Chondrocyte (in vitro differentiated cells): ENCODE results near the gene FXN. TPM values are rescaled to one million over a fixed set of nuclear protein-coding genes. Genes with fewer than 3 reads are reported as not detected.
"Not testable (repeated sequence)": the region's sequence is repeated elsewhere in the genome, so short reads cannot be mapped to it uniquely, and the experiment has no call there.

Experiments used
- DNase-seq: peaks from one replicate; pipeline ENCODE4 v3.0.0; 2021; ENCODE audit warnings: mixed read lengths, low spot score
- H3K27ac Mint-ChIP-seq: one replicate; pipeline ENCODE4 v1.8.0; 2021; ENCODE audit warnings: mild to moderate bottlenecking, moderate library complexity, mixed read lengths; ENCODE audit not compliant: unreplicated experiment
- H3K27me3 Mint-ChIP-seq: 2 replicates; pipeline ENCODE4 v1.8.0; 2021; ENCODE audit warnings: low read depth, mixed read lengths
- H3K36me3 Mint-ChIP-seq: 2 replicates; pipeline ENCODE4 v1.8.0; 2021; ENCODE audit warnings: low read depth, mixed read lengths
- H3K4me1 Mint-ChIP-seq: 2 replicates; pipeline ENCODE4 v1.8.0; 2021; ENCODE audit warnings: low read depth, mild to moderate bottlenecking, mixed read lengths
- H3K4me3 Mint-ChIP-seq: one replicate; pipeline ENCODE4 v1.8.0; 2021; ENCODE audit warnings: mild to moderate bottlenecking, moderate library complexity, mixed read lengths; ENCODE audit not compliant: unreplicated experiment
- H3K9me3 Mint-ChIP-seq: 2 replicates; pipeline ENCODE4 v1.8.0; 2021; ENCODE audit warnings: low read depth, mixed read lengths
- CTCF ChIP-seq: fragments of 200-600 bp; sonication (generic); IDR thresholded peaks from 2 replicates; pipeline ENCODE4 v1.5.0; 2021; ENCODE audit warnings: antibody characterized with exemption, mild to moderate bottlenecking, moderate library complexity
- total RNA-seq: library from RNA; stranded (reverse); gene quantifications from 3 replicates; pipeline ENCODE4 v1.2.1, GENCODE V29; 2021

Gene FXN
- total RNA-seq, 1 donor from 2014 or later, result 9.9 TPM

- no peak overlapping the region for H3K4me3 Mint-ChIP-seq
- H3K9me3 Mint-ChIP-seq, result peaks cover 5% of the 10 kb centered on the region
- TF ChIP-seq CTCF, result no peak
- H3K36me3 Mint-ChIP-seq, result no peaks in the 10 kb centered on the region
- H3K27ac Mint-ChIP-seq, result no peak overlapping the region
- no peaks in the 10 kb centered on the region for H3K27me3 Mint-ChIP-seq
- no peak for DNase-seq
- H3K4me1 Mint-ChIP-seq, result peaks cover 42% of the 10 kb centered on the region
Measured at GRCh38 chr9:69093471-69094103, 58.0 kb downstream of the FXN start.

- H3K27me3 Mint-ChIP-seq, H3K36me3 Mint-ChIP-seq, DNase-seq, H3K9me3 Mint-ChIP-seq, H3K4me3 Mint-ChIP-seq, H3K27ac Mint-ChIP-seq: not testable (repeated sequence)
- peaks cover 51% of the 10 kb centered on the region for H3K4me1 Mint-ChIP-seq
Measured at GRCh38 chr9:69094361-69095135, 59.0 kb downstream of the FXN start.

- peak overlapping the region; percentile 84 for H3K27ac Mint-ChIP-seq
- H3K4me3 Mint-ChIP-seq, result no peak overlapping the region
- H3K9me3 Mint-ChIP-seq, result peaks cover 5% of the 10 kb centered on the region
- H3K27me3 Mint-ChIP-seq, result no peaks in the 10 kb centered on the region
- DNase-seq, result no peak
- no peak for TF ChIP-seq CTCF
- peaks cover 54% of the 10 kb centered on the region for H3K4me1 Mint-ChIP-seq
- H3K36me3 Mint-ChIP-seq, result no peaks in the 10 kb centered on the region
Measured at GRCh38 chr9:69097064-69097463, 61.5 kb downstream of the FXN start.

- no peaks in the 10 kb centered on the region for H3K27me3 Mint-ChIP-seq
- TF ChIP-seq CTCF, result no peak
- H3K4me3 Mint-ChIP-seq, result no peak overlapping the region
- peaks cover 45% of the 10 kb centered on the region for H3K4me1 Mint-ChIP-seq
- no peak for DNase-seq
- H3K9me3 Mint-ChIP-seq, result no peaks in the 10 kb centered on the region
- H3K27ac Mint-ChIP-seq, result peak overlapping the region; percentile 50
- H3K36me3 Mint-ChIP-seq, result no peaks in the 10 kb centered on the region
Measured at GRCh38 chr9:69097923-69098593, 62.5 kb downstream of the FXN start.

GRCh38 chr9:69103348-69103996 lies 67.9 kb downstream of the FXN start:
- not testable (repeated sequence) for H3K27ac Mint-ChIP-seq, H3K27me3 Mint-ChIP-seq, H3K4me3 Mint-ChIP-seq, DNase-seq, H3K36me3 Mint-ChIP-seq, H3K9me3 Mint-ChIP-seq
- H3K4me1 Mint-ChIP-seq, result peaks cover 19% of the 10 kb centered on the region
